ENCODE data around the gene LGALS1.
A peak's percentile ranks its signal among the peaks of the same experiment; 100 is the strongest.
"Not testable (repeated sequence)": the region's sequence is repeated elsewhere in the genome, so short reads cannot be mapped to it uniquely, and the experiment has no call there.

Gene LGALS1

DNA sequence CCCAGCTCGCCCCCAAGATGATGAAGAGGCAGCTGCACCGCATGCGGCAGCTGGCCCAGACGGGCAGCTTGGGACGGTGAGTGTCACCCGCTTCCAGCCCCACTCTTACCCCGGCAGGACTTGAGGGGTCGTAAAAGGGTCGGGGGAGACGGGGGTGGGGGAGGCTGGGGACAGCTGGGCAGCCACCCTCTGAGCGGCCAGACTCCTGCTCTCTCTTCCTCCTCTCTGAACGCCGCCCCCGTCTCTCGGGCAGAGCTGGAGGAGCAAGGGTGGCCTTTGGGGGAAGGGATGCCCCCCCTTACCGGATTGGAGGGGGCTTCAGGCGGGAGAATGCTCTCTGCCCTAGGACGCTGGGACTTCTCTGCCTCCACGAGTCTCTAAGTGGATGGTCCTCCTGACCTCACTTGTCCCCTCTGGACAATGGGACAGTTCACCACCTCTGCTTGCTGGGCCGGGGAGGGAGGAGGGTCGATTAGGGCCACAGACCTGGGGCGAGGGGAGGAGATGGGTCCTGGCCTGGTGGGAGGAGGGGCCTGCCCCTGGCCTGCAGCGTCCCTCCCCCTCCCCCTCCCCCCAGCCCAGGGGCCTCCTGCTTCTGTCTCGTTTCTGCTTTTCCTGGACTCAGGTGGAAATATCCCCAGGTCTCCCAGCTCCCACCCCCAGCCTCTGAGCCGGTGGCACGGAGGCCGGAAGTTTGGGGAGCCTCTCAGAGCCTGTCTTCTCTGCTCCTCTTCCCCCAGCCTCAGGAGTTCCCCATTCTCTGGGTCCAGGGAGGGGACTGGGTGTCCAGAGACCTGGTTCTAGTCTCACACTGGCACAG, 35.5 kb upstream of the LGALS1 start:
- peak; percentile 54 for DNase-seq

DNA sequence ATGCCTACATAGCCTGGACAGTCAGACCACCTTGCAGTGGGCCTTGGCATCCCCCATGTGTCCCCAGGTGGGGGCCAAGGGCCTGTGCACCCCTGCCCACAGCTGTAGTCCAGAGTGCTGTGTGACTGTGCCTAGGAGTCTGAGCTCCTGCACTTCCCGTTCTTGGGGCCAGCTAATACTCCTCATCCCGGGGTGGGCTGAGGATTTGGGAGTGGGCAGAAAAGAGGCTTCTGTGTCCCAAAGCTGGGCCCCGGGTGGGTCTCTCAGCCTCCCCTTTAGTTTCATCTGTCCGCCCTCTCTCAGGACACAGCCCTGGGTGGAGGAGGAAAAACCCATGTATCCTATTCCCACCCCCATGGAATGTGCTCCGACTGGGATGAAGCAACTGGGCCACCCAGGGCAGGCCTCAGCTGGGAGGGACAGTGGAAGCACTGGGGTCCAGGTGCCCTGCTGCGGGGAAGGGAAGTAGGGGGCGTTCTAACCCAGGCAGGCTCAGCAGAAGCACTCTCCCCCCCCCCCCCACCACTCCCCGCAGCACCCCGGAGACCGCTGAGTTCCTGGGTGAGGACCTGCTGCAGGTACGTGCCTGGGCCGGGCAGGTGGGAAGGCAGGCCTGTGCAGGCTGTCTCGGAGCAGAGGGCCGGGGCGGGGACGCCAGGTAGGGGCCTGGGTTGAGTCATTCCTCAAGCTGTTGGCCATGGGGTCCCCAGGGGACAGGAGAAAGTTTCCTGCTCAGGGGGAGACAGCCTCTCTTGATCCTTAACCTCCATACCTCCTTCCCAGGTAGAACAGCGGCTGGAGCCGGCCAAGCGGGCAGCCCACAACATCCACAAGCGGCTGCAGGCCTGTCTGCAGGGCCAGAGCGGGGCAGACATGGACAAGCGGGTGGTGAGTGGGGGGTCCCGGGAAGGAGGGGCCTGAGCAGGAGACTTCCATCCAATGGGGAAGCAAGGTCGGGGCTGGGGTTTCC, 34.6 kb upstream of the LGALS1 start:
- DNase-seq = no peak

DNA sequence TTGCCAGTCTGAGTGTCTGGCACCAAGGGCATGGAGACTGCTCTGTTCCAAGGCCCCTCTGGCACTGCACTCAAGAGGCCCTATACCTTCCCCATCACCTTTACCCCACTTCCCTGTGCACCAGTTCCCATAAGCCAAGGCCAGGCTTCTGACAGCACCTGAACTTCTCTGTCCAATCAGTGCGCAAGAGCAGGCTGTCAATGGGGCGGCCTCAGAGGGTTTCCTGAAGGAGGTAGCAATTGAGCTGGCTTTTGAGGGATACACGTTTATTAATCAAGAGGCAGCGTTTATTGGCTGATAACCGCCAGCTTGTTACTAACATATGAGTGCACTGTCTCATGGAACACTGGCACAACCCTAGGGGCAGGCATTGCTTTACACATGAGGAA, 33.9 kb upstream of the LGALS1 start:
- no peak for DNase-seq

DNA sequence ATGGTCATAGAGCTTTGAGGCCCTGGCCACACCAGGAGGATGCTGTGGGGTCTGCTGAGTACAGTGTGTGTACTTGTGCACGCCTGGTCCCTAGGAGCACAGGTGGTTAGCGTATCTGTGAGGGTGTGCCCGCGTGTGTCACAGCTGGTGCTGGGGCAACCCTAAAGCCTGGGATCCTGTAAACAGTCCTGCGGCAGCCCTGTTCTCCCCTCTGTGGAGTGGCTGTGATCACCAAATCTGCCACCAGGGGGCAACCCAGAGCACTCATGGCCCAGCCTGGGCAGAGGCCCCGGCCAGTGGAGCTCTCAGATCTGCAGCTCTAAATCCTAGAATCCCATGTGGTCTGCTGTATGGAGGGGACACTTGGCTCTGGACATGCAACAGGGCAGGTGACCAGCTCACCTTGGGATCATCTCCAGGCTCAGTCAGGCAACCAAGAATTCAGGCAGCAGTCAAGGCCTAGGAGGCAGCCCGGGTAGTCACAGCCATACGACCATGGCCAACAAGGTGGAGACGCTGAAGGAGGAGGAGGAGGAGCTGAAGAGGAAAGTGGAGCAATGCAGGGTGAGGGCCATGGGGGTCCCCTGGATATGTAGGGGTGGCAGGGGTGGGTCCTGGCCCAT, 32.1 kb upstream of the LGALS1 start:
- peak; percentile 95 for DNase-seq

DNA sequence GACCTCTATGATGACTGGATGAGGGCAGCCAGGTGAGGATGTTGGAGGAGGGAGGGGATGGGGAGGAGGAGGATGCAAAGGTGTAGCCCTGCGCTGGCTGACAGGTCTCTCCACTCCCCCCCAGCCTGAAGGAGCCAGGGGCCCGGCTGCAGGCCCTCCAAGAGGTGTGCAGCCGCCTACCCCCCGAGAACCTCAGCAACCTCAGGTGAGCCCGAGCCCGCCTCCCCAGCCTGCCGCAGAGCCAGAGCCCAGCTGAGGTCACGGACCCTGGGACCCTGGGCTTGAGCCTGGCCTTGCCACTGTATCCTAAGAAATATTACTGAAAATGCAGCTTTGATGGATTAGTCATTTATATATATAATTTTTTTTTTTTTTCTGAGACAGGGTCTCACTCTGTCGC, 28.1 kb upstream of the LGALS1 start:
- DNase-seq = no peak

DNA sequence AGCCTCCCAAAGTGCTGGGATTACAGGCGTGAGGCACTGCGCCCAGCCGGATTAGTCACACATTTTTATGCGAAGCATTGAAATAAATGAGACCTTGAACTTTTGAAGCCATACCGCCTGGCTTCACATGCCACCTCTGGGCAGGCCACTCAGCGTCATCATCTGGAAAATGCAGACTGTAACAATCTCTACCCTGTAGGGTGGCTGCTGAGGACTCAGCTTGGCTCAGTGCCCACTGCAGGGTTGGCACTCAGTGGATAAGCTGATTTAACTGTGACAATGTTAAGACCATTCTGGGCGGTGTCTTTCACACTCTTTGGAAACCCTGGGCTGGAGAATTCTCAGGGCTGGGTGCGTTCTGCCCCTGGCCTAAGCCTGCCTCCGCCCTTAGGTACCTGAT, 27.5 kb upstream of the LGALS1 start:
- DNase-seq = no peak

DNA sequence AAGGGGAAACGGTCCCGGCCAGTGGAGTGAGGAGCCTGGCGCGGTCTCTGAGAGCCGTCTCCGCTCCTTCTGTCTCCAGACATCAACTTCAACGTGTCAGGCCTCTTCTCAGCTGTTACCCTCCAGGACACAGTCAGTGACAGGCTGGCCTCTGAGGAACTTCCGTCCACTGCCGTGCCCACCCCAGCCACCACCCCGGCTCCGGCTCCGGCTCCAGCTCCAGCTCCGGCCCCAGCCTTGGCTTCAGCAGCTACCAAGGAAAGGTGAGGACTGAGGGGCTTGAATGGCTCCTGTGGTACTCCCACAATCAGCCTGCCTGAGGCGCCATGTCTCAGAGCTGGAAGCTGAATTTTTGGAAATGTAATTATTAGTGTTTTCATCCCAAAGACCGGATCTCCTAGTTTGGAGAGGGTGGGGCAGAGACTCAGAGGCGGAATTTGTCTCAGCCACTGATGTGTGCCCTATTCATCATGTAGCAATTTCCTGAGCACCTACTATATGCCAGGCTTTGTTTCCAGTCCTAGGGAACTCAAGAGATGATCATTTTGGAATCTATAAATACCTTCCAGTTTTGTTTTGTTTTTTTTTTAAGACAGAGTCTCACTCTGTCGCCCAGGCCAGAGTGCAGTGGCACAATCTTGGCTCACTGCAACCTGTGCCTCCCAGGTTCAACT, 24.8 kb upstream of the LGALS1 start:
- DNase-seq = no peak

DNA sequence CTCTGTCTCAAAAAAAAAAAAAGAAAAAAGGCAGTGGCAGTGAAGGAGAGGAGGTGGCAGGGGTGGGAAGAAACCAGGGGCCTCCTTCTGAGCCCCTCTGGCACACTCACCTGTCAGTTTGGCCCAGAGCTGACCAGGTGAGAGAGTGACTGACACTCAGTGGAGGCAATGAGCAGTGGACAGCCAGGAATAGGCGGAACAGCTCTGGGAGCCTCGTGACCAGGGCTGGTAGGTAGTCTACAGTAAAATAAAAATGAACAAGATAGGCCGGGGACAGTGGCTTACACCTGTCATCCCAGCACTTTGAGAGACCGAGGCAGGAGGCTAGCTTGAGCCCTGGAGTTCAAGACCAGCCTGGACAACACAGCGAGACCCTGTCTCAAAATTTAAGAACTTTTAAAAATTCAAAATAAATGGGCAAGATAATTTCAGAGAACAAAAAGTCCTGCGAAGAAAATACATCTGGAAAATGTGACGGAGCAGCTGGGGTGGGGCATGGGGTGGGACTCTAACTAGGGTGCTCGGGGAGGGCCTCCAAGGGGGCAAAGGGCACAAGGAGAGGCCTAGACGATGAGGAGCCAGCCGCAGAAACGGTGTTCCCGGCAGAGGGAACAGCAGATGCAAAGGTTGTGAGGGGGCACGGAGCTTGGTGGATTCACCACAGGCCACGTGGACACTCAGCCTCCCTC, 20.7 kb upstream of the LGALS1 start:
- no peak for DNase-seq

DNA sequence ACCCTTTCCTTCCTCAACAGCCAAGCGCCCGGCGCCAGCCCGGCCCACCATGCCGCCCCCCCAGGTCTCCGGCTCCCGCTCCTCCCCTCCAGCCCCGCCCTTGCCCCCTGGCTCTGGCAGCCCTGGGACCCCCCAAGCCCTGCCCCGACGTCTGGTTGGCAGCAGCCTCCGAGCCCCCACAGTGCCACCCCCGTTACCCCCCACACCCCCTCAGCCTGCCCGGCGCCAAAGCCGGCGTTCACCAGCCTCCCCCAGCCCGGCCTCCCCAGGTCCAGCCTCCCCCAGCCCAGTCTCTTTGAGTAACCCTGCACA, 20.2 kb upstream of the LGALS1 start:
- DNase-seq = no peak

DNA sequence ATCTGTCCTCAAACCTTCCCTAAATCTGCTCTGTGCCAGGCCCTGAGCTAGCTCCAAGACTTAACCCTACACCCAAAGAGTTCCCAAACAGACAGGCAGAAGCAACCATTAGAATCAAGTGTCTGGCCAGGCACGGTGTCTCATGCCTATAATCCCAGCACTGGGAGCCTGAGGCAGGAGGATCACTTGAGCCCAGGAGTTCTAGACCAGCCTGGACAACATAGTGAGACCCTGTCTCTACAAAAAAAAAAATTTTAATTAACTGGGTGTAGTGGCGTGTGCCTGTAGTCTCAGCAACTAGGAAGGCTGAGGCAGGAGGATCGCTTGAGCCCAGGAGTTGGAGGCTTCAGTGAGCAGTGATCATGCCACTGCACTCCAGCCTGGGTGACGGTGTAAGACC, 18.9 kb upstream of the LGALS1 start:
- not testable (repeated sequence) for DNase-seq

DNA sequence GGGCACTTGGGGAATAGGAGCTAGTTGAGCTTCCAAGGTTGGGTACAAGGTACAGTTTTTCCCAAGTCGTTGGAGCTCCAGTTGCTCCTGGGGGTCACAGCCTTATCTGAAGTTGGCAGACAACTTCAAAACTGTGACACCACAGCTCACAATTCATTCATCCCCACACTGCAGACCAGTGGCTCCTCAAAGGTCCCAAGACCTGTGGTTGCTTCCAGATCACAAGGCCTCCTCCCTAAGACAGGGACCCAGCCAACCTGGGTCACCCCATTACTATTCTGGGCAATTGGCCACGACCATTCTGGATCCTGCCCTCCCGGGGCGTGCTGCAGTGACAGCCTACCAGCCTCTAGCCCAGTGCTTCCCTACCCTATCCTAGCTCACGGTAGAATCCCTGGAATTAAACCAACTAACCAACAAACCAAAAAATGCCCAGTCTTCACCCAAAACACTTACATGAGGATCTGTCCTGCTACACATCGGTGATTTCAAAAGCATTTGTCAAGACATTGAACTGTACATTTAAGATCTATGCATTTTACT, 17.8 kb upstream of the LGALS1 start:
- no peak for DNase-seq

DNA sequence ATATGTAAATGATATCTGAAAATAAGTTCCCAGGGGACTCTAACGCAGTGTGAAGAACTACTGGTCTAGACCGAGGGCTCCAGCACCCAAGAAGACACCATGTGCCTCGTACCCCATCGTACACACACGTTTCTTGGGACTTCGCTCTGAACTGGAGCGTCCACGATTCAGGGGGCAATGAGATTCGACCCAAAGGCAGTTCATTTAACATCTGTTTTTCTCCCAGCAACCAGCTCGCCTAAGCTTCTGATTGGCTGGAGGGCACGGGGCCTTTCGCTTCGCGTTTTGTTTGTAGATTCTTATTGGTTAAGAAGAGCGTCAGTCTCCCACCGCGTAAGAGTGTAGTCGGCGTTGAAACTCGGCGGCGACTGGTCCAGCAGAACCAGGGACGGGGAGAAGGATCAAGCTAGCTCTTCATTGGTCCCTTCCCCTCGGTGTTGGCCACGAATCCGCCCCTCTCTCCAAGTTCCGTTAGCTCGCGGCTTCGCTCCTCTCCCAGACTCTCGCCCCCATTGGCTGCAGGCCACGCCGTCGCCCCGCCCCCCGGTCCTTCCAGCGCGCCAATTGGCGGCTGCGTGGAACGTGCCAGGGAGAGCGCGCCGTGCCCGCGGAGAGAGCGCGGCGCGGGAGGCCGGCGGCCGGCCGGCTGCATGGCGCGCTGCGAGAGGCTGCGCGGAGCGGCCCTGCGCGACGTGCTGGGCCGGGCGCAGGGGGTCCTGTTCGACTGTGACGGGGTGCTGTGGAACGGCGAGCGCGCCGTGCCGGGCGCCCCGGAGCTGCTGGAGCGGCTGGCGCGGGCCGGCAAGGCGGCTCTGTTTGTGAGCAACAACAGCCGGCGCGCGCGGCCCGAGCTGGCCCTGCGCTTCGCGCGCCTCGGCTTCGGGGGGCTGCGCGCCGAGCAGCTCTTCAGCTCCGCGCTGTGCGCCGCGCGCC, 17.0 kb upstream of the LGALS1 start, which contains the start of gene PDXP:
Gene PDXP, plus strand, starts transcription at position 591 of the 933 bp plus-strand sequence. Its CDS starts 60 bp downstream, at position 651.
- peak; percentile 100 for DNase-seq

DNA sequence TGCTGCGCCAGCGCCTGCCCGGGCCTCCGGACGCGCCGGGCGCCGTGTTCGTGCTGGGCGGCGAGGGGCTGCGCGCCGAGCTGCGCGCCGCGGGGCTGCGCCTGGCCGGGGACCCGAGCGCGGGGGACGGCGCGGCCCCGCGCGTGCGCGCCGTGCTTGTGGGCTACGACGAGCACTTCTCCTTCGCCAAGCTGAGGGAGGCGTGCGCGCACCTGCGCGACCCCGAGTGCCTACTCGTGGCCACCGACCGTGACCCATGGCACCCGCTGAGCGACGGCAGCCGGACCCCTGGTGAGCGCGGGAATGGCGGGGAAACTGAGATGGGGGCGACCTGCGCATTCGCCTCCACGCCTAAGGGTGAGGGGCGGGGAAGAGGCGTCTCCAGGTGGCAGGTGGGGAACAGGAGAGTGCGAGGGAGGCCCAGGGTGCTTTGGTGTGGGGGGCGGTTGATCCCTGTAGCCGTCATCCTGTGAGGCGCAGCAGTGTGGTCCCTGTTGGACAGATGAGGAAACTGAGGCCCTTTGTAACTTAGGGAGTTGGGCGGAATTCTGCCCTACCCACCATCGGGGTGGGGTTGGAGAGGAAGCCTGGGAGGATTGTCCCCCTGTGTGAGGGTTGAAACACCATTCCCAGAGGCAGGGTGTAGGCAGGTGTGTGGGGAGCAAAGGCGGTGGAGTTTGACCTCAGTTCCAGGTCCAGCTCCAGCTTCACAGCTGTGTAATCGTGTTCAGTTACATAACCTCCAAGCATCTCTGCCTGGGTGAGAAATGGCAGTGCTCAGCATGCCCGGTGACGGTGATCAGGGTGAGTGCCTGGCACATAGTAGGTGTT, 16.2 kb upstream of the LGALS1 start:
- no peak for DNase-seq

DNA sequence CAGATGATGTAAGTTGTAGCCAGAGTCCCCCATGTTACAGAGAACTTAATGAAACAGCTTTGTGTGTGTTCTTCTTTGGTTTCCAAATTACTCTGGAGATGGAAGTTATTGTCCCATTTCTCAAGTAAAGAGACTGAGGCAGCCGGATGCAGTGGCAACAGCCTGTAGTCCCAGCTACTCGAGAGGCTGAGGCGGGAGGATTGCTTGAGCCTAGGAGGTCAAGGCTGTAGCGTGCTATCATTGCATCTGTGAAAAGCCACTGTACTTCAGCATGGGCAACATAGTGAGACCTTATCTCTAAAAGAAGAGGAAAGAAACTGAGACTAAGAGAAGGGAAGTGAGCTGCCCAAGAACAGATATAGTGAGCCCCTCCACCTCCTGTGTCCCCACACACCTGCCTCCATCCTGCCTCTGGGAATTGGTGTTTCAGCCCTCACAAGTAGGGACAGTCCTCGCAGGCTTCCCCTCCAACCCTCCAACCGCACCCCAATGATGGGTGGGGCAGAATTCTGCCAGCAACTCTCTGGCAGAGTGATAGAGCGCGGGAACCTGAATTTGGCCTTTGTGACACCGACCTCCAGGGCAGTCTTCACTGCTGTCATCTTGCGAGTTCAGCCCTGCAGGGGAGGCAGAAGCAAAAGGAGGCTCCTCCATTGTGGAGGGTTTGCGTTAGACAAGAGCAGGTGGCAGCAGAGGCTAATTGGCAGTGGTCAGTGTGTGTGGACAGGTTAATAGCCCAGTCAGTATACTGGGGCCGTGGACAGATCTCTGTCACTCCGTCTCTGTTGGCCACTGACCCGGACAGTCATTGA, 15.3 kb upstream of the LGALS1 start:
- DNase-seq = no peak

DNA sequence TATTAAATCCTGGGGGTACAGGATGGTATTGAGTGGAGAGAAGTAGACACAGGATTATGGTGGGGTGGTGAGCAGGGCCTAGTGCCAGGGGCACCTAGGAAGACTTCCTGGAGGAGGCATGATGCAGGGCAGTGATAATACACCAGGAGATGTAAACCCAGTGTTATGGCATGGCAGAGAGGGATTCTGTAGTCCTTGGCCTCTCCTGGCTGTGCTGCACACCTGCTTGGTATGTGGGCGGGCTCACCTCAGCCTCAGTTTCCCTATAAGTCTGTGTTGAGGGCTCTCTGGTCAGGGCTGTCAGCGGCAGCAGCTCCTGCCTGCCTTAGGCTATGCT, 14.8 kb upstream of the LGALS1 start:
- DNase-seq = no peak

DNA sequence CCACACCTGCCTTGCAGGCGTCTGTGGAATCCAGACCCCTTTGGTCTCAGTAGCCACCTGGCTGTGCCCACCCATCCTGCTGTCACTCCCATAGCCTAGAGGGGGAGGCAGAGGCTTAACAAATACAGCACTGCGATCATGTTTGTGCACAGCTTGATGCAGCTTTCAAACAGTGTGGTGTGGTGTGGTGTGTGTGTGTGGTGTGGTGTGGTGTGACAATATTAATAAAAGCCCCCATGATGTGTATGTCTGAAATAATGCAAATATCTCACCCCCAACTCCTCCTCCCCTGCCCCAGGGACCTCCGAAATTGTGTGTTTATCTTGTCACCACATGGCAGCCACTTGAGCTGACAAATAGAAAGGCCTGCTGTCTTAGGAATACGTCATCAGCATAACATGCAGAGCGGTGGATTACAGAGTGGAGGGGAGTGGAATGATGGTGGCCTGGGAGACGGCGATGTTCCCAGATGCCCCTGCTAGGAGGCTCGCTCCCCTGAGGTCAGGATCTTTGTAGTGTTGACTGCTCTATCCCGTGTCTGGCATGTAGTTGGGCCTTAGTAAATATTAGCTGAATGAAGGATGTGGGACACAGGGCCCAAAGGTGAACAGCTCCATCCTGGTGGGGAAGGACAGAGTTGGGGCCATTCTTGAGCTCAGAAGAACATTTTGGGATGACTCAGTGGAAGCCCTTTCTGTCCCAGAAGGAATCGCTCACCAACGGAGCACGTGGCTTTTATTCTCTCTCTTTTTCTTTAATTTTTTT, 14.1 kb upstream of the LGALS1 start:
- peak; percentile 89 for DNase-seq

DNA sequence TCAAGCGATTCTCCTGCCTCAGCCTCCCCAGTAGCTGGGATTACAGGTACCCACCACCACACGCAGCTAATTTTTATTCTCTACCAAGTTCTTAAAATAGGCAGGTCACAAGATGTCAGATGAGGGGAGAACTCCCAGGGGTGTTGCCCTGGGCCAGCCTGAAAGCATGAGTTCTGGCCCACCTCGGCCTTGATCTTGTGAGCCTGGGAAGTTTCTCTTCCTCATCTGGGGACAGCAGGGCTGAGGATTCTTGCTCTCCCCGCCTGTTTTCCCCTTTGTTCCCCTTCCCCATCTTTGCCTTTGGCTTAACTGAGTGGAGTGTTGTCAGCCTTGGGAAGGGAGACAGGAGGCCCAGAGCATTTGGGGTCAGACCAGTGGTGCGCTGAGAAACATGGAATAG, 13.4 kb upstream of the LGALS1 start:
- DNase-seq = no peak

DNA sequence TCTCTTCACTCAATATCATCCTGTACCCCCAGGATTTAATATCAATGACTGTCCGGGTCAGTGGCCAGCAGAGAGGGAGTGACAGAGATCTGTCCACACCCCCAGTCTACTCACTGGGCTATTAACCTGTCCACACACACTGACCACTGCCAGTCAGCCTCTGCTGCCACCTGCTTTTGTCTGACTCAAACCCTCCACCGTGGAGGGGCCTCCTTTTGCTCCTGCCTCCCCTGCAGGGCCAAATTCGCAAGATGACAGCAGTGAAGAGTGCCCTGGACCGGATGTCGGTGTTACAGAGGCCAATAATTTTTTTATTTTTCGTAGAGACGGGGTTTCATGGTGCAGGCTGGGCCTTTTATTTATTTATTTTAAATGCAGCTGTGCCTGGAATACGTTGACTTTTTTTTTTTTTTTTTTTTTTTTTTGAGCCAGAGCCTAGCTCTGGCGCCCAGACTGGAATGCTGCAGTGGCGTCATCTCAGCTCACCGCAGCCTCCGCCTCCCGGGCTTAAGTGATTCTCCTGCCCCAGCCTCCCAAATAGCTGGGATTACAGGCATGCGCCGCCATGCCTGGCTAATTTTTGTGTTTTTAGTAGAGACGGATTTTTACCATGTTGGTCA, 11.8 kb upstream of the LGALS1 start:
- DNase-seq = no peak

All from eye (tissue), 1 donor.